ENCODE data around the gene PTPRT.

The PTPRT gene

GRCh38 chr20:42432496-42433334 is 757.0 kb downstream of the PTPRT start:
- DNase-seq: no peak

GRCh38 chr20:42430598-42430997 is 759.1 kb downstream of the PTPRT start:
- no peak for DNase-seq

- DNase-seq: no peak
Measured at GRCh38 chr20:42429761-42430458, 759.8 kb downstream of the PTPRT start.

GRCh38 chr20:42419814-42420532 is 769.7 kb downstream of the PTPRT start:
- DNase-seq: no peak

GRCh38 chr20:42406826-42407225 is 782.9 kb downstream of the PTPRT start:
- no peak for DNase-seq

DNA sequence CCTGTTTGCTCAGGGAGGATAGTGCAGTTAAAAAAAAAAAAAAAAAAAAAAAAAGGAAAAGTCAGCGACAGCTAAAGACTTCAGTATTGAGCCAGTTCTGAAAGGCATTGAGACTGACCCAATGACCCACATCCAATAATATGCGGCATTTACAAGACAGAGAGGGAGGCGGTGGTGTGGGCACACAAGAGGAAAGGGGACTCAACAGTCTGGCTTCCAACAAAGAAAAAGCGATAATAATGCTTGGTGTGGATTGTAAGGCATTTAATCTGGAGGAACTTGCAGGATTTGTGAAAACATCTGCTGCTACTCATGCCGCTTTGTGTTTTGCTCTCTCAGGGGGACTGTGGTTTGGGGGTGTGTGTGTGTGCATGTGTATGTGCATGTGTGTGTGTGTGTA is 787.3 kb downstream of the PTPRT start:
- no peak for DNase-seq

DNA sequence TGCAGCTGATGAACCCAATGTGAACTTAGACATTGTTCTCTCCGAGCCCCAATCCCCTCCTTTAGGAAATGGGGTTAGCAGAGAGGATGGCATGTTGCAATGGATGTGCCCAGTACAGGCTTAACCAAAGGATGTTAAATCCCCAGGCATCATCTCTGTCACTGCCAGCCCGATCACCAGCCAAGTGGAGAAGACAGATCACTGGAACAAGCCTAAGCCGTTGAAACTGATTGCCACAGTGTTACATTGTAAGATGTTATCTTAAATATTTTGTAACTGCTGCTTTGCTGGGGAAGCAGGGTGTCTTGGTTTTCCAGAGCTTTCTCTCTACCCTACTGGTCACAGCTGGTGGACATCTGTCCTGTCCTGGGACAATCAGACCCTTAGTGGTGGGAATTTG is 788.1 kb downstream of the PTPRT start:
- no peak for DNase-seq

DNA sequence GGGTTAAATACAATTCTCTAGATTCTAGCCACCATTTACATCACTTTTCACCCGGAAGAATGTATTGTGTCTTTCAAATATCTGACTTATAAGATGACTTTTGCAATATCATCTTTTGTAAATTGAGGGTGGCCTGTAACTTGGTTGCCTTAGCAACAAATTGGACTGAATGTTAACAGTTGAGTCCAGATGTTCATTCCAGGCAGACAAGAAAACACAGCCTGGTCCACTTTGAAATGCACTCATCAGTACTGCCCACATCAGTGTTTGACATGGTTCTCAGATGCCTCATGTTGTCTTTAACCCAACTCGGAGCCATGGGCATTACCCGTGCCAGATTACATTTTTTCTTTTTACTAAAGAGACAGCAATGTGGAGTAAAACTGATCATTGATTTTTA is 789.9 kb downstream of the PTPRT start:
- DNase-seq: no peak

- DNase-seq: no peak
Measured at GRCh38 chr20:42392442-42392841, 797.3 kb downstream of the PTPRT start.

DNA sequence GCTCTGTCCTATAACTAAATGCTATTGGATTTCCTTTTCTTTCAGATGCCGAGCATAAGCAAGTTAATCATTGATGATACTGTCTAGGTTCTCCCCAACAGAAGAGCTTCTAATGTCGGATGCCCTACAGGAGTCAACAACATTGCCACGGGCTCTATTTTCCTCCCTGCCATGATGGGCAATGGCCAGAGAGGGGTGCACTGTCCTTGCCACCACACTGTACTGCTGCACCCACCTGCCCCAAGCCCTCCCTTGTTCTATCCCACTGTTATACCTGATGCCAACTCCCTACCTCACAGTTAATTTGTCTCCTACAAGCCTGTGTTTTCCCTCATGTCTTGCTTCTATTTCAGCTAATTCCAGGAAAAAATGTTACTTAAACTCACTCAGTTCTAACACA is 797.9 kb downstream of the PTPRT start:
- no peak for DNase-seq

- DNase-seq: no peak
Measured at GRCh38 chr20:42380287-42380686, 809.4 kb downstream of the PTPRT start.

DNA sequence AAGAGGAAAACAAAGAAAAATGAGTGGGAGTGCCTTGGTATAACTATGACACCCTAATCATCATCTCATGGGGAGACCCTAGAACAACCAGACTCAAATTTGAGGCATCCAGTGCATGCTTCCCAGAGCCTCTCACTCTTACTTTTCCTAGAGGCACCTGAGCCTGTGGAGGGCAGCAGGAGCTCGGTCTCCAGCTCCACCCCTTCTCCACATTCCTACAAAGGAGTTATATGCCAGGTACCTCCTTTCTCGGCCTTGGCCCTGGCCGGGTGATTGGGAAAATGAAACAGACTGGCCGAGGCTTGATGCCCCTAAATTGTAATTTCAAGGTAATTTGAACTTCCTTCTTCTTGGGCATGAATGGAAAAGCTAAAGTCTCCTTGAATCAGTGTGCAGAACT is 810.3 kb downstream of the PTPRT start:
- DNase-seq: no peak

DNA sequence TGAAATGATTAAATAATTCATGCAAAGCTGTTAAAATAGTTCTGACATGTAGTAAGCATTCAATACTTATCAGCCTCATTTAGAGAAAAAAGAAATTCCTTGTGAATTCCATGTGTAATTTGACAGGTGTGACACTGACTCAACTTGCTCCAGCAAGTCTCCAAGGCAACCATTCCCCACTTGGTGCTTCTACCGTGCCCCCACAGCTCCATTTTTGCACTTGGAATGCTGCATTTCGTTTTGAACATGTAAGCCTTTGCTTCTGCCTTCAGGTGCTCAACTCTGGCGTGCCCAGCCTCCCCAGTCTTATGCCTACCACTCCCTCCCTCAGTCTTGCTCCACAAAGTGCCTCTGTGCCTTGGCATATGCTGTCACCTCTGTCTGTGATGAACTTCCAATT is 810.9 kb downstream of the PTPRT start:
- no peak for DNase-seq

- no peak for DNase-seq
Measured at GRCh38 chr20:42376131-42376530, 813.6 kb downstream of the PTPRT start.

- no peak for DNase-seq
Measured at GRCh38 chr20:42373049-42373448, 816.7 kb downstream of the PTPRT start.

GRCh38 chr20:42370075-42370474 is 819.6 kb downstream of the PTPRT start:
- DNase-seq: no peak

DNA sequence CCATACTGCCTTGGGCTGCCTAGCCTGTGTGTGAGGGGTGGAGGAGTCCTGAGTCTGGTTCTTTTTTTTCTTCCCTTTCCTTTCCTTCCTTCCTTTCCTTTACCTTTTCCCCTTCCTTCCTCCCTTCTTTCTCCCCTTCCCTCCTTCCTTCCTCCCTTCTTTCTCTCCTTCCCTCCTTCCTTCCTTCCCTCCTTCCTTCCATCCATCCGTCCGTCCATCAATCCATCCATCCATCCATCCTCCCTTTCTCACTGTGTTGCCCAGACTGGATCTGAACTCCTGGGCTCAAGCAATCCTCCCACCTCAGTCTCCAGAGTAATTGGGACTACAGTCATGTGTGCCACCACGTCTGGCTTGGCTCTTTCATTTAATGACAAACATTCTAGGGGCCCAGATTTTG is 820.8 kb downstream of the PTPRT start:
- DNase-seq: no peak

- DNase-seq: no peak
Measured at GRCh38 chr20:42366626-42367025, 823.1 kb downstream of the PTPRT start.

DNA sequence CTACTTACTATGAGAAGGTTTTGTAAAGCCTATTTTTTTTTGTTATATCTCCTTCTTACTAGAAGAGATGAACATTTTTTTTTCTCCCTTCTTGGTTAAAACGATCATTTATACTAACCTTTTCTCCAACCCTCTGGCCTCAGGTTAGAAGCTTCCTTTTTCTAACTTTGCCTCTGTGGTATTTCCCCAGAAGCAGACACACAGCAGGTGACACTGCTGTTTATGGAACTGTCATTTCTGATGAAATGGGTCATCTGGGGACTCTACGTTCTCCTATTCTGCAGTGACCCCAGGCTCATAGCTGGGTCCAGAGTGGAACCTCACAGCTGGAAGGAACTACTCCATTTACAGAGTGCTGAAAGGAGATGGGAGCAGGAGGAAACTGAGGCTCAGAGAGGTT is 825.3 kb downstream of the PTPRT start:
- DNase-seq: no peak

DNA sequence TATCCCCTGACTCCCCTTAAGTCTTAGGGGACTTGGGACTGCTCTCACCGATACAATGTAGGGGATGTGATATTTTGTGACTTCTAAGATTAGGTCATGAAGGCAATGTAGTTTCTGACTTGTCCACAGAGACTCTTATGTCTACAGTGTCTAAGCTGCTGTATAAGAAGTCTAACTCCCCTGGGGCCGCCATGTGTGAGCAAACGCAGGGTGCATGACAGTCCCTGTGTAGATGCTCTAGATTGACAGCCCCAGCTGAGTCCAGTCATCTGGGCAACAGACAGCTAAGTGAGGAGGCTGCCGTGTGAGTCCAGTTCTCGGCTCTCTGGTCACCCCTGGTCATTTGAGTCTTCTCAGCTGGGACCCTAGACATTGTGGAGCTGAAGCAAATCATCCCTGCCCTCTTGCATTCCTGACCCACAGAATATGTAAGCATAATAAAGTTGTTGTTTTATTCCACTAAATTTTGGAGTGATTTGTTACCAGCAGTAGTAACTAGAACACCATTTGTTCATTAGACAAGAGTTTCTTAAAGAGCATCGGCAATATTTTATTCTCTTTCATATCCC is 828.2 kb downstream of the PTPRT start:
- DNase-seq: no peak

- DNase-seq: no peak
Measured at GRCh38 chr20:42360621-42361020, 829.1 kb downstream of the PTPRT start.

DNA sequence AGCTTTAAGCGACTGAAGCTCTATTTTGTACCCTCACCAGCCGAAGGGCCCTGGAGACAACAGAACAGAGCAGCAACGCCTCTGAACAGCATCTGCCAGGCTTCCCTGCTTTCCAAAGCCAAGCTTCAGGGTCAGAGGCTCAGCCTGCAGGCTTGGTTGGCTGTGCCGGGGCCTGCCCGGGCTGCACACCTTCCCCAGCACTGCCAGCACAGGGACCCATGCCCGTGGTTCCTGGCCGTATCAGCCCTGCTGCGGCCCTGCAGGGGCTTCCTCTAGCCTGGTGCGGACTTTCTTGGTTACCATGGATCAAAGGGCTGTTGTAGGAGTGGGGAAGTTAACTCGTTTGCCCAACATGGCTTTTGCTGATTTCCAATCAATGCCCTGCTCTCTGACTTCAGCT is 830.1 kb downstream of the PTPRT start:
- DNase-seq: no peak

DNA sequence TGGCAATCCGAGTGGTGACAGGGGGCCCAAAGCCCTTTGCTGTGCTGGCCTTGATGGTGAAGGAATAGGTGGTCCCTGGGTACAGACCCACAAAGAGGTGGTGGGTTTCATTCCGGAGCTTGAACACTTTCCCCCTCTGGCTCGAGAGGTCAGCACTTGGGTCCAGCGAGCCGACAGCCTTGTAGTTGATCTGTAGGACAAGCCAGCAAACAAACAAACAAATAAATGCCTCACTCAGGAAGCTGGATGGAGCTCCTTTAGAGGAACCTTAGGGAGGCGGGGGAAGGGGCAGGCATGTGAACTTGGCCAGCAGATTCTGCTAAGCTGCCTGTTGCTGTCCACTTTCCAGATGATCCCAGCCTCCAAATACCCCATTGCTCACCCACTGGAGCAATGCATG is 837.6 kb downstream of the PTPRT start:
- no peak for DNase-seq

GRCh38 chr20:42350521-42350920 is 839.2 kb downstream of the PTPRT start:
- no peak for DNase-seq
